Measurements from ENCODE around the gene B4GALT5.

Gene B4GALT5

DNA sequence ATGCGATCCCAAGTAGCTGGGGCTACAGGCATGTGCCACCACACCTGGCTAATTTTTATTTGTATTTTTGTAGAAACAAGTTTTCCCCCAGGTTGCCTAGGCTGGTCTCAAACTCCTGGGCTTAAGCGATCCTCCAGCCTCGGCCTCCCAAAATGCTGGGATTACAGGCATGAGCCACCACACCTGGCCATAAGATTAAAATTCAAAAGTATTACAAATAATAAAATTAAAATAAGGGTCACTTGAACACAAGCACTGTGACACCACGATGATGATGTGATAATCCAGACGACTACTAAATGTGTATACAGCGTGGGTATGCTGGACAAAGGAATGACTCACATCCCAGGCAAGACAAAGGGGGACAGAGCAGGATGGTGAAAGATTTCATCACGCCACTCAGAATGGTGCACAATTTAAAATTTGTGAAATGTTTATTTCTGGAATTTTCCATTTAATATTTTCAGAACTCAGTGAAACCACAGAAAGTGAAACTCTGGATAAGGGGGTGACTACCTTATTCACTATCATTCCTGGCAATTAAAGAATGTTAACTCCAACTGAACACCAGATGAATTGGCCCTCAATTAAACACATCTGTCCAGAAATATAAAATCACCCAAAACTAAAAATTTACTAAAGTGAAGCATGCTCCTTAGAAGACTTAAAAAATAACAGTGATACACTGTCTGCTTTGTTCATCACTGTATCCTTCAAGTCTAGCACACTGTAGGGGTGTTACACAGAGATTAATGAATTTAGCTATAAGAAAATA lies 13.1 kb downstream of the B4GALT5 start:
- no peak for DNase-seq (ENCODE audit: low read depth)

DNA sequence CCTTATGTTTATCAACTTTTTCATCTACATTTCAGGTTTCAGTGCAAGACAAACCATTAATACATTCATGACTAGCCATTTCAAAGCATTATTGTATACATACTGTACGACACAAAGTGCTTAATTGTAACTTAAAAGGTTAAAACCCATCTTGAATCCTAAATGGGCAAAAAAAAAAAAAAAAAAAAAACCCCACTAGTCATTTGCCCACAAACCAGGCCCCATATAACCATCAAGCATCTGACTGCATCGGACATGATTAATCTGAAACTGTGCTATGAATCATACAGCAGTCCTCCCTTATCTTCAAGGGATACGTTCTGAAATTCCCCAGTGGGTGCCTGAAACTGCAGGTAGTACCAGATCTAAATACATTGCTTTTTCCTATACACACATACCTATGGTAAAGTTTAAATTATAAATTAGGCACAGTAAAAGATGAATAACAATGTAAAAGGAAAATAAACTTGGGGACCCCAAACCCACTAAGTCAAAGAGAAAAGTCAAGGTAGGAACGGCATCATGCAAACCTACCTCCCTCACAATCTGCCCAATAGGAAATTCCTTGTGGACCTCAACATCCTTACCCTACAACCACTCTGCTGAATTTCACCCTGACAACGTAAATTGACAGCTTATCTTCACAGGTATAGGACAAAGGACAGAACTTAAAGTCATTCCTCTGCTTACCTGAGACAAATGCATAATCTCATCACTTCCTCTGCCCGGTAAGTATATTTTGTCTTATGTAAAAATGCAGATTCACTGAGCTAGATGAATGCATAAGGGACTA lies 14.3 kb downstream of the B4GALT5 start:
- DNase-seq (ENCODE audit: low read depth): no peak

GRCh38 chr20:49698477-49698876 lies 15.2 kb downstream of the B4GALT5 start:
- no peak for DNase-seq (ENCODE audit: low read depth)

- DNase-seq (ENCODE audit: low read depth): no peak
Measured at GRCh38 chr20:49697071-49697470, 16.6 kb downstream of the B4GALT5 start.

GRCh38 chr20:49696594-49696993 lies 17.1 kb downstream of the B4GALT5 start:
- DNase-seq (ENCODE audit: low read depth): no peak

- no peak for DNase-seq (ENCODE audit: low read depth)
Measured at GRCh38 chr20:49695830-49696229, 17.8 kb downstream of the B4GALT5 start.

DNA sequence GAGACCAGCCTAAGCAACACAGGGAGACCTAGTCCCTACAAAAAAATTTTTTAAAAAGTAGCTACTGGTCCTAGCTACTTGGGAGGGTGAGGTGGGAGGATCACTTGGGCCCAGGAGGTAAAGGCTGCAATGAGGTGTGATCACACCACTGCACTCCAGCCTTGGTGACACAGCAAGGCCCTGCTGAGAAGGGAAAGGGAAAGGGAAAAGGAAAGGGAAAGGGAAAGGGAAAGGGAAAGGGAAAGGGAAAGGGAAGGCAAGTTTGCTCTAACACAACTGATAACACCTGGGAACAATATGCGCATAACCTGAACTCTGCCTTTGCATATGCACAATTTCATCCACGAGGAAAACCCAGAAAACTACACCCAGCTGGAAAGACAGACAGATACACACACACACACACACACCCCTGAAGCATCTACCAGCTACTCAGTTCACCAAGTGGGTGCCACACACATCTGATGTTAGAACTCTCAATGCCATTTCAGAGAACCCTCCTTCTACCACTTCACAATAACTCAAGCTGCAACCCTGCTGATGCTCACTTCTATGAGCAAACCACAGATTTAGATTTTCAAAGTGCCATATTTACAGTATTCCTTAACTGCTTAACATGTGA lies 19.1 kb downstream of the B4GALT5 start:
- no peak for DNase-seq (ENCODE audit: low read depth)

DNA sequence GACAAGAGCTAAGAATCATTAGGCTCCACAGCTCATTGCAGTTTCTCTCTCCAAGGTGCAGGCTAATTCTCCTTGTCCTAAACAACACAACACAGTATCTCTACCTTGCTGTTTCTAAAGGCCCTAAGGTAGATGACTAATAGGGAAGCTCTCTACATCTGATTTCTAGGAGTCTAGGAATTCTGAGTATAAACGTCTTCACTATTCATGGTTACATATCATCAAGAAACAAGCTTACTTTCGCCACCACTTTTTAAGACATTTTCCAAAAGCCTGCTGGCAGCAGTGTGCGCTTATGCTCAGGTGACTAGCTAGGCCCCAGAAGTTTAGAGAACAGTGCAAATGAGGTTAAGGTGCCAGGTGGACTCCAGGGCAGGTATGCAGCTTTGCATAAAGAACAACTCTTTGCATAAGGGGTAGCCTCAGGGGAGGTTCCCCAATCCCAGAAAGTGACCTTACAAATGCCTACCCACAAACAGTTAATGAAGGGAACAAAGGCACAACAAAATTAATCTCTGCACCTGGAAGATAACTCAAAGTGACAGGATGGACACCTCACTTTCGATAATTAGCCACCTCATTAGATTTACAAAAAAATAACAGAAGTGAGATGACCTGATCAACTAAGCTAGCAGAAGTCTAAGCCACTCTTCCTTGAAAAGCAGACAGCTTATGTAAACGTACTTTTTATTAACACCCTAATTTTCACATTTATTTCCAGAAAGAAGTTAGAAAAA lies 20.1 kb downstream of the B4GALT5 start:
- DNase-seq (ENCODE audit: low read depth): no peak

DNA sequence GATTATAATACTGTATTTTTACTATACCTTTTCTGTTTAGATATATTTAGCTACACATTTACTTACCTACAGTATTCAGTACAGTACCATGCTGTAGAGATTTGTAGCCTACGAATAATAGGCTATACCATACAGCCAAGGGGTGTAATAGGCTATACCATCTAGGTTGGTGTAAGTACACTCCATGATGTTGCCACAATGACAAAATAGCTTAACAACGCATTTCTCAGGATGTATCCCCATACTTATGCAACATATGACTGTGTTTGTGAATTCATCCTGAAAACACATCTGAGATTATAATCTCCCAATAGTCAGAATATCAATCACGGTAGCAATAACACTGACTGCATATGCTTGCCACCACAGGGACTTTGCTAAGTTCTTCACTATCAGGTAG lies 20.7 kb downstream of the B4GALT5 start:
- no peak for DNase-seq (ENCODE audit: low read depth)

- no peak for DNase-seq (ENCODE audit: low read depth)
Measured at GRCh38 chr20:49691818-49692568, 21.7 kb downstream of the B4GALT5 start.

GRCh38 chr20:49690899-49691620 lies 22.6 kb downstream of the B4GALT5 start:
- no peak for DNase-seq (ENCODE audit: low read depth)

GRCh38 chr20:49687595-49688567 lies 25.8 kb downstream of the B4GALT5 start:
- DNase-seq (ENCODE audit: low read depth): no peak

GRCh38 chr20:49685809-49686208 lies 27.9 kb downstream of the B4GALT5 start:
- DNase-seq (ENCODE audit: low read depth): no peak

DNA sequence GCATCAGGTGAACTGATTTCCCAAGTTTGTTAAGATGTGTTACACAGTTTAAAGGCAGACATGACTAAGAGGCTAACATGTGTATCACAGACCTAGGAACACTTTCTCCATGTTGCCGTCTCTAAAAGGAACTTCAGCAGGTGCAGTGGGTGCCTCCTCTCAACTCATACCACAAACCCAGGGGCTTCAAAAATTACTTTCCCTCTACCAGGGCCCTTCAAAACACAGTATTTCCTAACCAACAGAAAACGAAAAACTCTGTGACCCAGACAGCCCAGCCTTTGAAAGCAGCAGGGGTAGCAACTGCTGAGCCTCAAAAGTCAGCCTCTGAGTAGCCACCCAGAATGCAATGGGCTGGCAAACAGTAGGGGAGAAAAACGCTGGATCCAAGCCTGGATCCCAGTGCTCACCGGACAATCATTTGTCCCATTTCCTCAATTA lies 28.5 kb downstream of the B4GALT5 start:
- no peak for DNase-seq (ENCODE audit: low read depth)

DNA sequence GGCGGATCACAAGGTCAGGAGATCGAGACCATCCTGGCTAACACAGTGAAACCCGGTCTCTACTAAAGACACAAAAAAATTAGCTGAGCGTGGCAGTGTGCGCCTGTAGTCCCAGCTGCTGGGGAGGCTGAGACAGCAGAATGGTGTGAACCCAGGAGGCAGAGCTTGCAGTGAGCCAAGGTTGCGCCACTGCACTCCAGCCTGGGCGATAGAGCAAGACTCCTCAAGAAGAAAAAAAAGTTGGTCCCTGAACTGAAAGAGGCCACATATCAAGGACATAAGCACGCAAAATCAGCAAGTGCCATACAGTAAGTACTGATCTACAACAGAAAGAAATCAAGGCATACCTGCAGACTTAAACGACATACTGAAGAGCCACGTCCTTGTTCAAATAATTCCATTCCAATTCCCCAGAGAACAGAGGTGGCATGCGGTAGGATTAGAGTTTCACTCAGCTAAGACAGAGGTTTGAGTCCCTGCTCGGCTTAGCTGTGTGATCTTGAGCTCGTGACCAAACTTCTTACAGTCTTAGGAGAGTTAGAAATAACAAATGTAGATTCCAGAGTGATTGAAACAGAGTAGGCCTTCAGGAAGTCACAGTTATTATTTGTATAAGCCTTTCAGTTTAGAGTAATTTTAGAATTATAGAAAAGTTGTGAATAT lies 29.2 kb downstream of the B4GALT5 start:
- DNase-seq (ENCODE audit: low read depth): no peak

GRCh38 chr20:49682798-49683197 lies 30.9 kb downstream of the B4GALT5 start:
- DNase-seq (ENCODE audit: low read depth): no peak

GRCh38 chr20:49682278-49682677 lies 31.4 kb downstream of the B4GALT5 start:
- DNase-seq (ENCODE audit: low read depth): no peak

- DNase-seq (ENCODE audit: low read depth): no peak
Measured at GRCh38 chr20:49681850-49682216, 31.8 kb downstream of the B4GALT5 start.

DNA sequence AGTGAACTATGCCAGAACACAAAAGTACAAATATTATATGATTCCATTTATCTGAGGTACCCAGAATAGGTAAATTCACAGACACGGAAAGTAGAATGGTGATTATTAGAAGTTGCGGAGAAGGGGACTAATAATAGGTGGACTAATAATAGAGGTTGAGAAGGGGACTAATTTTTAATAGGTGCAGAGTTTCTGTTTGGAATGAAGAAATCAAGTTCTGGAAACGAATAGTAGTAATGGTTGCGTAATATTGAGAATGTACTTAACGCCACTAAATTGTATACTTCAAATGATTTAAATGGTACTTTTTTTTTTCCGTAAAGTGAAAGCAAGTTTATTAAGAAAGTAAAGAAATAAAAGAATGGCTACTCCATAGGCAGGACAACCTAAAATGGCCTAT lies 33.2 kb downstream of the B4GALT5 start:
- no peak for DNase-seq (ENCODE audit: low read depth)

All from stimulated activated CD8-positive, alpha-beta memory T cell treated with anti-CD3 and anti-CD28 coated beads, Interleukin-15, amount 100 ng/mL, for 24 hours (primary cell).